Heart right ventricle (tissue), 16 donors: ENCODE data around the gene TBC1D13. TPM values are rescaled to one million over a fixed set of nuclear protein-coding genes. Genes with fewer than 3 reads are reported as not detected.
"Not testable (repeated sequence)": the region's sequence is repeated elsewhere in the genome, so short reads cannot be mapped to it uniquely, and the experiment has no call there.

Source experiments
- ATAC-seq, 8 donors: fragments of 200-7000 bp; cut with Tn5 transposase; one replicate each; pipeline ENCODE4 v1.9.1; 2020; ENCODE audit warnings: mild to moderate bottlenecking in 8 of 8, moderate library complexity in 8 of 8, moderate number of reproducible peaks in 1 of 8
- DNase-seq, 2 donors: peaks; one replicate each; pipeline ENCODE4 v3.0.0-alpha.2; 2020
- H3K27ac ChIP-seq, 10 donors: fragments of 200-600 bp; sonication (generic) in 2 of 10; one replicate each; pipeline versions ENCODE4 v1.5.0 to v1.8.0; 2020 to 2022; ENCODE audit warnings: mild to moderate bottlenecking in 3 of 10
- H3K27me3 ChIP-seq, 7 donors: fragments of 200-600 bp; one replicate each; pipeline ENCODE4 v1.8.0; 2021 to 2022; ENCODE audit warnings: mild to moderate bottlenecking in 2 of 7
- H3K36me3 ChIP-seq, 9 donors: fragments of 200-600 bp; sonication (generic) in 1 of 9; one replicate each; pipeline versions ENCODE4 v1.5.0 to v1.8.0; 2020 to 2022; ENCODE audit warnings: mild to moderate bottlenecking in 2 of 9
- H3K4me1 ChIP-seq, 9 donors: fragments of 200-600 bp; sonication (generic) in 1 of 9; one replicate each; pipeline versions ENCODE4 v1.5.0 to v1.8.0; 2020 to 2022; ENCODE audit warnings: mild to moderate bottlenecking in 4 of 9
- H3K4me3 ChIP-seq, 10 donors: fragments of 200-600 bp; sonication (generic) in 2 of 10; one replicate each; pipeline versions ENCODE4 v1.5.0 to v1.8.0; 2020 to 2022; ENCODE audit warnings: mild to moderate bottlenecking in 7 of 10, moderate library complexity in 2 of 10
- H3K9me3 ChIP-seq, 11 donors: fragments of 200-600 bp in 10 of 11; sonication (generic) in 2 of 11; one replicate each; pipeline versions ENCODE4 v1.5.0 to v1.8.0; 2013 to 2022; ENCODE audit warnings: mild to moderate bottlenecking in 2 of 11, control low read depth in 1 of 11, moderate library complexity in 1 of 11
- WGBS, 2 donors: extraction: QIAGEN DNeasy Blood & Tissue Kit; methylation state at CpG; one replicate each; pipeline ENCODE4 v1.1.7; 2013; ENCODE audit warnings: inconsistent platforms in 1 of 2; 5-methylcytosine and 5-hydroxymethylcytosine counted together
- intact Hi-C, 10 donors: fragments of 100-400 bp; cut with DNase I; formaldehyde crosslinking; loops; one replicate each; pipeline versions ENCODE4 v1.11.1 to v1.14.2; 2022
- polyA plus RNA-seq, 2 donors: library from polyadenylated mRNA; stranded (reverse); fragments of 200-250 nt; gene quantifications; one replicate each; pipeline ENCODE4 v1.2.3, GENCODE V29; 2013
- total RNA-seq, 10 donors: library from RNA; stranded (reverse); fragmentation: NEBNext Ultra II Directional in 3 of 10; extraction: Animal tissue kit (Norgen Biotek cat#: 25700) in 3 of 10; gene quantifications; one replicate each; pipeline versions ENCODE4 v1.2.1 to v1.2.4, GENCODE V29; 2021 to 2023
- TF ChIP-seq, protein P1 (sequence below), 9 donors: fragments of 200-600 bp; sonication (generic) in 2 of 9; IDR thresholded peaks; one replicate each; pipeline versions ENCODE4 v1.5.0 to v1.8.0; 2021 to 2022; ENCODE audit warnings: antibody characterized with exemption in 9 of 9, mild to moderate bottlenecking in 5 of 9, moderate library complexity in 1 of 9
- donor health status: Arrhythmogenic right ventricular cardiomyopathy.
- donor health status: ischemic (EF 13 %, LVEDD 7.1; RV severe dilation, severe dysfunction).
- donor health status: healthy with polysubstance abuse.
- donor health status: DM: no; HTN: yes; CAD: no.
- donor health status: DM: no; HTN: no; CAD: no.
- donor health status: ischemic (EF 25% LVEDD 6.9; RV normal size, moderate dysfunction).
- donor health status: ischemic (EF 25% LVEDD 5.7; RV mildly dilated, moderate dysfunction).
- donor health status: healthy.
- donor health status: DM: yes; HTN: yes; CAD: no.
- donor health status: Ischemic cardiomyopathy.
- donor health status: ischemic (EF 35%, LVEDD 5.7; RV mildly dilated, moderate dysfunction).
- donor health status: nonischemic (EF 11% LVEDD 7.7; RV severe dilation, severe dysfunction).
- donor health status: DM: yes; HTN: yes; CAD: no.
- donor health status: PGD.
- donor health status: ischemic (EF 29% LVEDD 5.4; RV normal size, mild dysfunction).
- donor health status: nonischemic (EF 23%, LVEDD 6.1; RV moderate dilation, normal function).

Gene TBC1D13
- total and polyA plus RNA-seq, 12 donors: 12.3 to 21.3 (median 17.4) TPM

DNA sequence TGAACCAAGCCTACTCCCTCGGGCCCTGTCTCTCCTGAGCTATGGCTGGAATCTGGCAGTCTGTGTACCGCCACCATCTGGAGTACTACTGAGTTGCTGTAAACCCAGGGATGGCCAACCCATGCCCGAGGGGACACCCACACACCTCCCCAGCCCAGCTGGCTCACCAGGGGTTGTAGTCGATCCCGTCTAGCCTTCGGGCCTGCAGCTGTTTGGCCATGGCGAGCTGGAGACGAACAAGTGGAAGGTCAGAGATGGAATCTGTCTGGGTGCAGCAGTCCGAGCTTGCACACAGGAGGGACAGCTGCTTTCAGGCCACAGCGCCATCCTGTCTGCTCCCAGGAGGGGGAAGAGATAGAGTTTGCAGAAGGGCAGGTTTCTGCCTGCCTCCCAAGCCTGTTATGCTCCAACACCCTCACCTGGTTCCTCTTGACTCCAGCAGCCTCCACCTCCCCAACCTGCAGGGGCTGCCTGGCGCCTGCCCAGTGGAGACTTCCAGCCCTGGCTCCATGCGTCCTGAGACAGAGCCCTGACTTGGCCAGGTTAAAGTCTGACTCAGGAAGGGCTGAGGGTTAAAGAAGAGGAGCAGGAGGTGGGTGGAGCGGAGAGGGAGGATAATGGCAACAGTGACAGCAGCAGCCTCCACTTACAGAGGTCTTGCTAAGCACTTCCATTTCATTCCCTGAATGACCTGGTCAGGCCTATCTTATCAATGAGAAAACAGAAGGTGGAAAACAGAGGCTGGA, 58.3 kb downstream of the TBC1D13 start:
- Histone ChIP-seq H3K4me1 (no peaks in the 10 kb centered on the region), H3K27me3 (no peaks in the 10 kb centered on the region), H3K9me3 (peaks cover 0 to 5% (median 0%) of the 10 kb centered on the region in 11 donors), H3K4me3 (no peak overlapping the region), H3K36me3 (peaks cover 0 to 22% (median 0%) of the 10 kb centered on the region in 9 donors), H3K27ac (no peak overlapping the region)
- no peak for ATAC-seq
- no peak for DNase-seq
- TF ChIP-seq, protein P1, sequence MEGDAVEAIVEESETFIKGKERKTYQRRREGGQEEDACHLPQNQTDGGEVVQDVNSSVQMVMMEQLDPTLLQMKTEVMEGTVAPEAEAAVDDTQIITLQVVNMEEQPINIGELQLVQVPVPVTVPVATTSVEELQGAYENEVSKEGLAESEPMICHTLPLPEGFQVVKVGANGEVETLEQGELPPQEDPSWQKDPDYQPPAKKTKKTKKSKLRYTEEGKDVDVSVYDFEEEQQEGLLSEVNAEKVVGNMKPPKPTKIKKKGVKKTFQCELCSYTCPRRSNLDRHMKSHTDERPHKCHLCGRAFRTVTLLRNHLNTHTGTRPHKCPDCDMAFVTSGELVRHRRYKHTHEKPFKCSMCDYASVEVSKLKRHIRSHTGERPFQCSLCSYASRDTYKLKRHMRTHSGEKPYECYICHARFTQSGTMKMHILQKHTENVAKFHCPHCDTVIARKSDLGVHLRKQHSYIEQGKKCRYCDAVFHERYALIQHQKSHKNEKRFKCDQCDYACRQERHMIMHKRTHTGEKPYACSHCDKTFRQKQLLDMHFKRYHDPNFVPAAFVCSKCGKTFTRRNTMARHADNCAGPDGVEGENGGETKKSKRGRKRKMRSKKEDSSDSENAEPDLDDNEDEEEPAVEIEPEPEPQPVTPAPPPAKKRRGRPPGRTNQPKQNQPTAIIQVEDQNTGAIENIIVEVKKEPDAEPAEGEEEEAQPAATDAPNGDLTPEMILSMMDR (IDR thresholded peaks at IDR 0.05): no peak
- WGBS, 2 donors: 76 to 78% methylated on average over 13 of the region's 13 CpGs
- intact Hi-C loops: loop anchor here in 1 of 10 donors (10.0 kb wide), 1 partner anchor 169 kb away; no protein-coding TSS in a partner anchor

DNA sequence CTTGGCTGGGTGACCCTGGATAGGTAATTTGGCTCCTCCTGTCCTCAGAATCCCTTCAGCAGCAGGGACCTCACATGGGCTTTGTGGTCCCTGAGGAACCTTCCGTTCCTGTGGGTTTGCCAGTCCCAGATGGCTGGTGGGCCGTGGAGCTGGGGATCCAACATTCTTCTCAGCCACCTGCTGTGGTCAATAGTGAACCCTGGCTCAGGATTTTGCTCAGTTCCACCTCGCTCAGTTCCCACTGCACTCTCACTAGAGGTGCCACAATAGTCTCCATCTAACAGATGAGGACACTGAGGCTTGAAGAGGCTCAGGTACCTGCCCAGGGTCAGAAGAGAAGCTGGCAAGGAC, 59.6 kb downstream of the TBC1D13 start:
- 88 to 95% methylated on average over 3 of the region's 3 CpGs for WGBS, 2 donors
- H3K27ac ChIP-seq: no peak overlapping the region
- no peaks in the 10 kb centered on the region for H3K27me3 ChIP-seq
- intact Hi-C loops: loop anchor here in 1 of 10 donors (10.0 kb wide), 1 partner anchor 168 kb away; no protein-coding TSS in a partner anchor
- ATAC-seq (no peak), DNase-seq (no peak)
- TF ChIP-seq, protein P1 (IDR thresholded peaks at IDR 0.05): no peak
- H3K9me3 ChIP-seq: peaks cover 0 to 18% (median 0%) of the 10 kb centered on the region in 11 donors
- no peaks in the 10 kb centered on the region for H3K4me1 ChIP-seq
- peaks cover 0 to 14% (median 0%) of the 10 kb centered on the region in 9 donors for H3K36me3 ChIP-seq
- H3K4me3 ChIP-seq: no peak overlapping the region

DNA sequence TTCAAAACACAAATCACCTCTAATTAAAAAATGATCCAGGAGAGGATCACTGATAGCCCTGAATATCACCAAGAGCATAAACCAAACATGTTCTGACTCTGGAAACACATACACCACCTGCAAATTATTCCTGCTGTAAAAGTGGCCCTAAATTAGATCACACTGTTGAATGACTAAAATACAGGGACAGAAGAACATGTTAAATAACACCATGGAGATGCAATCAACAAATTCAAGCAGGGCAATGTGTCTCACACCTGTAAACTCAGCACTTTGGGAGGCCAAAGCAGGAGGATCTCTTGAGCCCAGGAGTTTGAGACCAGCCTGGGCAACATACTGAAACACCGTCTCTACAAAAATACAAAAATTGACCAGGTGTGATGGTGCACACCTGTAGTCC, 60.8 kb downstream of the TBC1D13 start:
- TF ChIP-seq, protein P1 (IDR thresholded peaks at IDR 0.05): no peak
- Histone ChIP-seq H3K9me3 (peaks cover 0 to 21% (median 0%) of the 10 kb centered on the region in 11 donors), H3K27me3 (no peaks in the 10 kb centered on the region), H3K27ac (no peak overlapping the region), H3K4me3 (no peak overlapping the region), H3K36me3 (peaks cover 0 to 3% (median 0%) of the 10 kb centered on the region in 9 donors), H3K4me1 (no peaks in the 10 kb centered on the region)
- DNase-seq: no peak
- 95 to 100% methylated on average over 1 of the region's 1 CpG for WGBS, 2 donors
- no peak for ATAC-seq
- intact Hi-C loops: loop anchor here in 1 of 10 donors (10.0 kb wide), 1 partner anchor 167 kb away; no protein-coding TSS in a partner anchor

DNA sequence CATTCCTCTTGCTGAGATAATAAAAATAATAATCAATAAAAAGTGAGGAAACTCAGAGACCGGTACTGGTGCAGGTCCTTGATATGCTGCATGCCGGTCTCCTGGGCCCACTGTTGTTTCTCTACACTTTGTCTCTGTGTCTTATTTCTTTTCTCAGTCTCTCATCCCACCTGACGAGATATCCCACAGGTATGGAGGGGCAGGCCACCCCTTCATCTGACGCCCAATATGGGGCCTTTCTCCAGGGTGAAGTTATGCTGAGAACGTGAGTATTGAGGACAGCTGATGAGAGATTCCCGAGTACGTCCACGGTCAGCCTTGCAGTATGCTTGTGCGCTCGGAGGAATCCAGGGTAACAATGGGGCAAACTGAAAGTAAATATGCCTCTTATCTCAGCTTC, 64.0 kb downstream of the TBC1D13 start:
- WGBS, 2 donors: 94 to 95% methylated on average over 10 of the region's 10 CpGs
- ATAC-seq, H3K4me3 ChIP-seq, DNase-seq, H3K27me3 ChIP-seq, intact Hi-C loops, H3K4me1 ChIP-seq, H3K36me3 ChIP-seq, H3K27ac ChIP-seq: not testable (repeated sequence)
- H3K9me3 ChIP-seq: peaks cover 0 to 21% (median 0%) of the 10 kb centered on the region in 11 donors
